Middle frontal gyrus (tissue), 1 donor: ENCODE measurements around the gene TMX2.
A peak's percentile ranks its signal among the peaks of the same experiment; 100 is the strongest.
"Not testable (repeated sequence)": the region's sequence is repeated elsewhere in the genome, so short reads cannot be mapped to it uniquely, and the experiment has no call there.

Experiments used
- DNase-seq: peaks from one replicate; pipeline ENCODE4 v3.0.0-alpha.2; 2015; ENCODE audit warnings: low spot score; ENCODE audit errors: extremely low spot score

Gene TMX2, protein sequence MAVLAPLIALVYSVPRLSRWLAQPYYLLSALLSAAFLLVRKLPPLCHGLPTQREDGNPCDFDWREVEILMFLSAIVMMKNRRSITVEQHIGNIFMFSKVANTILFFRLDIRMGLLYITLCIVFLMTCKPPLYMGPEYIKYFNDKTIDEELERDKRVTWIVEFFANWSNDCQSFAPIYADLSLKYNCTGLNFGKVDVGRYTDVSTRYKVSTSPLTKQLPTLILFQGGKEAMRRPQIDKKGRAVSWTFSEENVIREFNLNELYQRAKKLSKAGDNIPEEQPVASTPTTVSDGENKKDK

DNA sequence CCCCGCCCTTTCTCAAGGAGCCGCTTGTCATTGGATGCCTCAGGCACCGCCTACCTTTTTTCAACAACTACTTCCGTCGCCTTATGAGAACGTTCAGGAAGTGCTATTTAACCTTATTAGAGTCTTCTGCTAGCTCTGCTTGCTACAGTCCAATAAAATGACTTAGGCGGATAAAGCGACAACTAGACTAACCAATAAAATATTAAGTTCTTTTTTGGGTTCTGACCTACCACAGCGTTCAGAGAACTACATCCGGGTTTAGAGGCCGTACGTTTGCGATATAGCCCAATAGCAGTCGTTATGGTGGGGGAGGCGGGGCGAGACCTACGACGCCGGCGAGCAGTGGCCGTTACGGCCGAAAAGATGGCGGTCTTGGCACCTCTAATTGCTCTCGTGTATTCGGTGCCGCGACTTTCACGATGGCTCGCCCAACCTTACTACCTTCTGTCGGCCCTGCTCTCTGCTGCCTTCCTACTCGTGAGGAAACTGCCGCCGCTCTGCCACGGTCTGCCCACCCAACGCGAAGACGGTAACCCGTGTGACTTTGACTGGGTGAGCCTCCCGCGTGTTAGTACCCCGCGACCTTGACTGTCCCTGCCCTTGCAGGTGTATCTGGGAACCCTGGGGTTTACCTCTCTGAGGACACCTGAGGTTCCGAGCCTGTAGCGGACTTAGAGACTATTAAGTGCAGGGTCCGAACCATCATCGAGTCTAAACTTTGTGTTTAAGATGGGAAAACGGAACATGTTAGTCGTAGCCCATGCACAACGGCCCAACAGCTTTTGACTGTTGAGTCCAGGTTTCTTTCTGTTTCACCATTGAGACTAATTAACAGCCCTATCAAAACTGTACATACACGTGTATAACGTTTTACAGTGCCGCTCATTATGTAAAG is at the start of gene TMX2:
TSS of gene TMX2 (plus strand) at position 338 of the 895 bp plus-strand sequence. CDS start at position 364, 26 bp downstream.
- peak; percentile 96 for DNase-seq

DNA sequence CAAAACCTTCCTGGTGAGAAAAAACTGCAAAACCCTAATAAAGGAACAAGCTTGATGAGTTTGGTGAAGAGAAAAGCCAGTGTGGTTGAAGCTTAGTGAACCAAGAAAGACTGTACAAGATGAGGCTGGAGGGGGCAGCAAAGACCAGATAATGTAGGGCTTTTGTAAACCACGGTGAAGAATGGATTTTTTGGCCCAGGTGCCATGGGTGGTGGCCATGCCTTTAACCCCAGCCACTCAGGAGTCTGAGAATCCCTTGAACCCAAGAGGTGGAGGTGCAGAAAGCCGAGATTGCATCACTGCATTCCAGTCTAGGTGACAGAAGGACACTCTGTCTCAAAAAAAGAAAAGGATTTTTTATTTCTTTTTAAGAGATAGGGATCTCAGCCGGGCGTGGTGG is 49.5 kb upstream of the TMX2 start:
- DNase-seq, result no peak

GRCh38 chr11:57663975-57664374 is 48.4 kb upstream of the TMX2 start:
- DNase-seq, result no peak

- peak; percentile 97 for DNase-seq
These were observed 45.2 kb upstream of the TMX2 start for GRCh38 chr11:57667117-57667735.

- peak; percentile 97 for DNase-seq
These were observed 44.5 kb upstream of the TMX2 start, which contains the start of gene ZDHHC5 for GRCh38 chr11:57667736-57668433. ZDHHC5 (plus strand) TSS chr11:57668114; CDS start chr11:57673091, 4,977 bp downstream.

DNA sequence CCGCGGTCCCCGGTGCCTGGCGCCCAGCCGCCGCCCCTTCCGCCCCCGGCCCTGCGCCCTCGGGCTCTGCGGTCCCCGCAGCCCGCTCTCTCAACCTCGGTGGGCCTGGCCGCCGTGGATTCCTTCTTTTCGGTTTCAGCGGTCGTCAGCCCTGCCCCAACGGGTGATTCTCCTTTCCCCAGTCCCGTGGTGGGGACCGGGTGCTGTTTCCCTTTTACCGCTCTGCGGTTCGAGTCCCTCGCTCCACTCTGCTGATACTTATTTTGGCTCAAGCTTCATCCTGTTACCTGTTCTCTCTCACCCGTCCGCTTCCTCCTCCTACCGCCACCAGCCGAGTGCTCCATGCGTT is 44.0 kb upstream of the TMX2 start:
- DNase-seq, result no peak

DNA sequence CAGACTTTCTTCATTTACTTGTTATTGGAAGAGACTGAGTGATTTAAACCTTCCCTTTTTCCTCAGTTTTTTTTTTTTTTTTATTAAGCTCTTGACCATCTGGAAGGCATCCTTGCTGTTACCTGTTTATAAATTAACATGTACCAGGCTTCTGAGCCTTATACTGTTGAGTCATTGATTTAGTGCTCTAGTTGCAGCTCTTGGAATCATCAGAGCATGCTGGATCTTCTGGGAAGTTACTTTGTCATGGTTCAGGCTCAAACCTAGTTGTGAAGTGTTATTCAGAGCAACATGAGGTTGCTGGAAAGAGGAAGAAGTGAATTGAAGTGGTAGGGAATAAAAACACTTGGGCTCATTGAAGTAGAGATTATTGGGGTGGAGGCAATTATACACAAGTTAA is 38.1 kb upstream of the TMX2 start:
- DNase-seq, result no peak

DNA sequence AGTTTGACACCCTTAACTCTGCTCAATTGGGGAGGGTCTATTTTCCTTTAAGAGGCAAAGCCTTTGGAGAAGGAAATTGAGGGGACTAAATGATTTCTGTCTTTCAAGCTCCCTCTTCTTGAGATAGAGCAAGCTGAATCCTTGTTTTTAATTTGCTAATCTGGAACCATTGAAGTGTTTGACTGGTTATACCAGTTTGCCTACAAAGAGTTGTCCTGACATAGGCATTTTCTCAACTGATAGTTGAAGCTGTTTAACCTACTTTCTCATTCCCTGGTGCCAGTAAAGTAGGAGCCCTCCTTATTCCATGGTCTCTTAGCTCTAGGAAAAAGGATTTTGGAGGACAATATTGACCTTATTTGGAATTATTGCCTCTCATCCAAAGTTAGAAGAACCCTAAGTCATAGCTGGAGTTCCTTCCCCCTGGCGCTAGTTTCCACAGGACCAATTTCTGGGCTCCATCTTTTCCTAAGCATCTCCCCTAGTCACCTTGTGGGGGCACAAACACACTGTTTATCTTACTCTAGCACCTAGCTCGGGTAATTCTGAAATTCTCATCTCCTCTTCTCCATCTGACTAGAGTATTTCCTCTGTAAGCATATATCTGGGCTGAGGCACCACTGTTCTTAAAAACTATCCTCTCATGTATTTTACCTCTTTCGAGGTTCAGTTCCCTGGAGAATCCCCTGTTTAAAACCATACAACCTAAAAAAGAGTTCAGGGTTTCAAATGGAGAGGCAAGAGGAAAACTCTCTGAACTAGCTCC is 37.0 kb upstream of the TMX2 start:
- no peak for DNase-seq

- no peak for DNase-seq
These were observed 33.0 kb upstream of the TMX2 start for GRCh38 chr11:57679396-57679795.

DNA sequence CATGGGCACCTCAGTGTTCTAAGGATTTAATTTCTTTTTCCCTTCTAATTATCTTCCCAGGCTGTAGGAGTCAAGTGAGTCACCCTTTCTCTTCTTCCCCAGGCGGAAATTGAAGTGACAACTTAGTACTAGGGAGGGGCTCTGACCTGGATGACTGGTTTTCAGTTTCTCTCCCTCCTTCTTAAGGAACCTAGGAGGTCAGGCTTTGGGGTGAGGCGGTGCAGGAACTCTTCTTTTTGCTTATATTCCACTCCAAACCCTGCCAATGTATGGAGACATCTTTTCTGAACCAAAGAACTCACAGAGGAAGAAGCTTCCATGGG is 31.9 kb upstream of the TMX2 start:
- DNase-seq, result no peak

GRCh38 chr11:57681168-57681567 is 31.2 kb upstream of the TMX2 start:
- no peak for DNase-seq

DNA sequence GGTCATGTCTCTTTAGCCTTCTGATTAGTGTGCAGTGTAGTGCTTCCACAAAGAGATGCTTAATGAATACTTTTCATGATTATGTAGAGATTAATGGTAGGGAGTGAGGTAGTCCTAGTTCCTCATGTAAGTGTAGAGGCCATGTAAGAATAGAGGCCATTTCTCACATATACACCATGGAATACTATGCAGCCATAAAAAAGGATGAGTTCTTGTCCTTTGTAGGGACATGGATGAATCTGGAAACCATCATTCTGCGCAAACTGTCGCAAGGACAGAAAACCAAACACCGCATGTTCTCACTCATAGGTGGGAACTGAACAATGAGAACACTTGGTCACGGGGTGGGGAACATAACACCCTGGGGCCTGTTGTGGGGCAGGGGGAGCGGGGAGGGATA is 21.9 kb upstream of the TMX2 start:
- DNase-seq, result not testable (repeated sequence)

DNA sequence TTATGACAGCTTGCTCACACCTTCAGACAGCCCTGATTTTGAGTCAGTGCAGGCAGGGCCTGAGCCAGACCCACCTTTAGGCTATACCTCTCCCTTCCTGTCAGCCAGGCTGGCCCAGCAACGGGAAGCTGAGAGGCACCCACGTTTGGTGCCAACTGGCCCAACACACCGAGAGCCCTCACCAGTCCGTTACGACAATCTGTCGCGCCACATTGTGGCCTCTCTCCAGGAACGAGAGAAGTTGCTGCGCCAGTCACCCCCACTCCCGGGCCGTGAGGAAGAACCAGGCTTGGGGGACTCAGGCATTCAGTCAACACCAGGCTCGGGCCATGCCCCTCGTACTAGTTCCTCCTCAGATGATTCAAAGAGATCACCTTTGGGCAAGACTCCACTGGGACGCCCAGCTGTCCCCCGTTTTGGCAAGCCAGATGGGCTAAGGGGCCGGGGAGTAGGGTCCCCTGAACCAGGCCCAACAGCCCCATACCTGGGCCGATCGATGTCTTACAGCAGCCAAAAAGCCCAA is 13.5 kb upstream of the TMX2 start:
- DNase-seq, result no peak

DNA sequence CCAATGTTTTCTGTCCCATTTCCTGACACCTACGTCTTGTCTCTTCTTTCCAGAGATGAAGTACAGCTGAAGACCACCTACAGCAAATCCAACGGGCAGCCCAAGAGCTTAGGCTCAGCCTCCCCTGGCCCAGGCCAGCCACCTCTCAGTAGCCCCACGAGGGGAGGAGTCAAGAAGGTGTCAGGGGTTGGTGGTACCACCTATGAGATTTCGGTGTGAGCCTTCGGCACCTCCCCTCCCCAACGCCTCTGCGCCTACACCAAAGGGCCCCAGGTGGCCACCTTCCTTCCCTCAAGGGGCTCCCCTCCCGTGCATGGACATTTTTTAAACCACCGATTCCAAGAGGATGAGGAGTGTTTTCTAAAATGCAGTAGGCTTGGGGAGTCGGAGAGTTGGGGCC is 12.6 kb upstream of the TMX2 start:
- DNase-seq, result no peak

GRCh38 chr11:57700425-57700824 is 12.0 kb upstream of the TMX2 start:
- no peak for DNase-seq

GRCh38 chr11:57703341-57703740 is 9.1 kb upstream of the TMX2 start:
- DNase-seq, result no peak

- no peak for DNase-seq
These were observed 7.5 kb upstream of the TMX2 start for GRCh38 chr11:57704932-57705331.

GRCh38 chr11:57705432-57705831 is 7.0 kb upstream of the TMX2 start:
- DNase-seq, result not testable (repeated sequence)

GRCh38 chr11:57709802-57710367 is 2.5 kb upstream of the TMX2 start:
- DNase-seq, result no peak
